ENCODE data around the gene RAI2.

- no peak for TF ChIP-seq CTCF (IDR thresholded peaks at IDR 0.05)
- TF ChIP-seq ZNF232 (CRISPR knock-in tag; IDR thresholded peaks at IDR 0.05): no peak
- TF ChIP-seq ATF3 (CRISPR knock-in tag; conservative IDR thresholded peaks at IDR 0.05): no peak
- TF ChIP-seq TP53 (CRISPR knock-in tag; IDR thresholded peaks at IDR 0.05): no peak
- TF ChIP-seq SP1 (CRISPR knock-in tag; conservative IDR thresholded peaks at IDR 0.05): no peak
- no peak for TF ChIP-seq KAT7 (CRISPR knock-in tag; IDR thresholded peaks at IDR 0.05; ENCODE audit: borderline replicate concordance)
- no peak for TF ChIP-seq FOXK1 (CRISPR knock-in tag; IDR thresholded peaks at IDR 0.05)
- TF ChIP-seq ESRRA (CRISPR knock-in tag; IDR thresholded peaks at IDR 0.05; ENCODE audit: borderline replicate concordance): no peak
- no peak for TF ChIP-seq CBFB (CRISPR knock-in tag; IDR thresholded peaks at IDR 0.05; ENCODE audit: low read depth)
- no peak for TF ChIP-seq SMAD4 (CRISPR knock-in tag; IDR thresholded peaks at IDR 0.05)
These were observed 30.9 kb downstream of the RAI2 start for GRCh38 chrX:17830211-17830610.
